ENCODE results near the gene C1QTNF1. TPM values are rescaled to one million over a fixed set of nuclear protein-coding genes. Genes with fewer than 3 reads are reported as not detected.

The C1QTNF1 gene
- total and polyA plus RNA-seq, 8 donors = 2.9 to 20.3 (median 12.7) TPM

- TF ChIP-seq POLR2AphosphoS5 (IDR thresholded peaks at IDR 0.05) (no peak), CTCF (IDR thresholded peaks at IDR 0.05) (no peak), POLR2A (IDR thresholded peaks at IDR 0.05) (no peak), EP300 (IDR thresholded peaks at IDR 0.05) (no peak)
- DNase-seq = no peak
- Histone ChIP-seq H3K36me3 (peaks cover 4 to 9% (median 6%) of the 10 kb centered on the region in 4 donors), H3K9me3 (no peaks in the 10 kb centered on the region), H3K4me1 (peaks cover 62 to 80% (median 73%) of the 10 kb centered on the region in 4 donors), H3K27ac (peak overlapping the region; percentile 60 to 77 (median 63)), H3K4me3 (peak overlapping the region in 1 of 4 donors; percentile 13), H3K27me3 (no peaks in the 10 kb centered on the region)
- 45 to 73% (median 56%) methylated on average over 8 of the region's 8 CpGs for WGBS, 5 donors
- intact Hi-C loops (cut with DNase I; ENCODE audit: low total_unique reads) = no loop called here
These were observed 17.9 kb upstream of the C1QTNF1 start for GRCh38 chr17:79006046-79006445.

GRCh38 chr17:79006794-79007503 is 17.0 kb upstream of the C1QTNF1 start:
- Histone ChIP-seq H3K4me1 (peaks cover 55 to 71% (median 68%) of the 10 kb centered on the region in 4 donors), H3K4me3 (no peak overlapping the region), H3K27me3 (no peaks in the 10 kb centered on the region), H3K27ac (peak overlapping the region in 3 of 5 donors; percentile 60 to 95 (median 77)), H3K9me3 (no peaks in the 10 kb centered on the region), H3K36me3 (peaks cover 4 to 8% (median 6%) of the 10 kb centered on the region in 4 donors)
- intact Hi-C loops (cut with DNase I; ENCODE audit: low total_unique reads) = no loop called here
- 80 to 87% (median 85%) methylated on average over 19 of the region's 19 CpGs for WGBS, 5 donors
- TF ChIP-seq CTCF (IDR thresholded peaks at IDR 0.05) (no peak), EP300 (IDR thresholded peaks at IDR 0.05) (no peak), POLR2A (IDR thresholded peaks at IDR 0.05) (no peak)
- DNase-seq = no peak

GRCh38 chr17:79007504-79008381 is 16.2 kb upstream of the C1QTNF1 start:
- H3K4me3 ChIP-seq = peak overlapping the region in 3 of 4 donors; percentile 79 to 92 (median 88)
- TF ChIP-seq POLR2AphosphoS5 (IDR thresholded peaks at IDR 0.05) = no peak
- no peak for TF ChIP-seq POLR2A (IDR thresholded peaks at IDR 0.05)
- no peak for TF ChIP-seq CTCF (IDR thresholded peaks at IDR 0.05)
- TF ChIP-seq EP300 (IDR thresholded peaks at IDR 0.05) = no peak
- intact Hi-C loops (cut with DNase I; ENCODE audit: low total_unique reads) = no loop called here
- no peaks in the 10 kb centered on the region for H3K27me3 ChIP-seq
- peak overlapping the region; percentile 1 to 95 (median 86) for H3K27ac ChIP-seq
- DNase-seq = no peak
- H3K4me1 ChIP-seq = peaks cover 49 to 64% (median 60%) of the 10 kb centered on the region in 4 donors
- H3K9me3 ChIP-seq = no peaks in the 10 kb centered on the region
- H3K36me3 ChIP-seq = peaks cover 0 to 8% (median under 1%) of the 10 kb centered on the region in 4 donors
- 42 to 65% (median 50%) methylated on average over 21 of the region's 21 CpGs for WGBS, 5 donors

GRCh38 chr17:79008666-79009387 is 15.1 kb upstream of the C1QTNF1 start:
- DNase-seq = no peak
- 16 to 45% (median 25%) methylated on average over 5 to 7 of the region's 7 CpGs for WGBS, 5 donors
- Histone ChIP-seq H3K4me3 (peak overlapping the region; percentile 79 to 100 (median 90)), H3K27ac (peak overlapping the region; percentile 84 to 95 (median 93)), H3K36me3 (no peaks in the 10 kb centered on the region), H3K4me1 (peaks cover 39 to 53% (median 50%) of the 10 kb centered on the region in 4 donors), H3K9me3 (no peaks in the 10 kb centered on the region), H3K27me3 (no peaks in the 10 kb centered on the region)
- no peak for TF ChIP-seq EP300 (IDR thresholded peaks at IDR 0.05)
- no peak for TF ChIP-seq POLR2A (IDR thresholded peaks at IDR 0.05)
- no peak for TF ChIP-seq CTCF (IDR thresholded peaks at IDR 0.05)
- TF ChIP-seq POLR2AphosphoS5 (IDR thresholded peaks at IDR 0.05) = no peak
- intact Hi-C loops (cut with DNase I; ENCODE audit: low total_unique reads) = no loop called here
